ENCODE measurements around the gene ALK.

DNA sequence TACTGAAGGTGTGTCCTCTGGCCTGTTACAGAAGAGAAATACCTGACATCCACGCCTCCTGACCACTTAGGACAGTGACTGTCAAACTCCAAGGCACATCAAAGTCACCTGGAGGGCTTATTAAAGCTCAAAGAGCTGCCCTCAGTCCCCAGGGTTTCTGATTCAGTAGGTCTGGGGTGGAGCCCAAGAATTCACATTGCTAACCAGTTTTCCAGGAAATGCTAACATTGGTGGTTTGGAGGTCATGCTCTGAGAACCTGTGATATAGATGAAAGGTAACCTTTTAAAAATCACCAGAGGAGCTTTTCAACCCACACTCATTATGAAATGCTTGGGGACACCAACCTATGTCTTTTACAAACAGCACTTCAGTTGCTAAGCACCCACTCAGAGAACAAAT lies 172.3 kb downstream of the ALK start:
- TF ChIP-seq, protein P1, sequence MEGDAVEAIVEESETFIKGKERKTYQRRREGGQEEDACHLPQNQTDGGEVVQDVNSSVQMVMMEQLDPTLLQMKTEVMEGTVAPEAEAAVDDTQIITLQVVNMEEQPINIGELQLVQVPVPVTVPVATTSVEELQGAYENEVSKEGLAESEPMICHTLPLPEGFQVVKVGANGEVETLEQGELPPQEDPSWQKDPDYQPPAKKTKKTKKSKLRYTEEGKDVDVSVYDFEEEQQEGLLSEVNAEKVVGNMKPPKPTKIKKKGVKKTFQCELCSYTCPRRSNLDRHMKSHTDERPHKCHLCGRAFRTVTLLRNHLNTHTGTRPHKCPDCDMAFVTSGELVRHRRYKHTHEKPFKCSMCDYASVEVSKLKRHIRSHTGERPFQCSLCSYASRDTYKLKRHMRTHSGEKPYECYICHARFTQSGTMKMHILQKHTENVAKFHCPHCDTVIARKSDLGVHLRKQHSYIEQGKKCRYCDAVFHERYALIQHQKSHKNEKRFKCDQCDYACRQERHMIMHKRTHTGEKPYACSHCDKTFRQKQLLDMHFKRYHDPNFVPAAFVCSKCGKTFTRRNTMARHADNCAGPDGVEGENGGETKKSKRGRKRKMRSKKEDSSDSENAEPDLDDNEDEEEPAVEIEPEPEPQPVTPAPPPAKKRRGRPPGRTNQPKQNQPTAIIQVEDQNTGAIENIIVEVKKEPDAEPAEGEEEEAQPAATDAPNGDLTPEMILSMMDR (conservative IDR thresholded peaks at IDR 0.05; ENCODE audit: low read depth, low read length), result no peak
- TF ChIP-seq EZH2 (IDR thresholded peaks at IDR 0.05; ENCODE audit: borderline replicate concordance, low read depth, low read length, poor library complexity, severe bottlenecking), result no peak

Measured in A673 (cell line).